PFSK-1 (cell line): Measurements from ENCODE around the gene TCOF1.

Source experiments
- POLR2AphosphoS5 ChIP-seq: IDR thresholded peaks from 2 replicates; pipeline ENCODE4 v1.6.1; 2012; ENCODE audit warnings: low read depth, mild to moderate bottlenecking, control low read depth, low read length, moderate library complexity
- TAF1 ChIP-seq: IDR thresholded peaks from 2 replicates; pipeline ENCODE4 v1.6.1; 2012; ENCODE audit warnings: low read length, control low read depth, borderline replicate concordance; ENCODE audit not compliant: insufficient read depth
- TF ChIP-seq, protein P1 (sequence below), 2 experiments: IDR thresholded peaks; 2 replicates each; pipeline versions ENCODE4 v1.6.1 to v1.8.0; 2011 to 2012; ENCODE audit warnings: low read depth in 2 of 2, low read length in 2 of 2, control low read depth in 1 of 2, inconsistent platforms in 1 of 2, mild to moderate bottlenecking in 1 of 2, moderate library complexity in 1 of 2; ENCODE audit not compliant: insufficient read depth in 1 of 2

DNA sequence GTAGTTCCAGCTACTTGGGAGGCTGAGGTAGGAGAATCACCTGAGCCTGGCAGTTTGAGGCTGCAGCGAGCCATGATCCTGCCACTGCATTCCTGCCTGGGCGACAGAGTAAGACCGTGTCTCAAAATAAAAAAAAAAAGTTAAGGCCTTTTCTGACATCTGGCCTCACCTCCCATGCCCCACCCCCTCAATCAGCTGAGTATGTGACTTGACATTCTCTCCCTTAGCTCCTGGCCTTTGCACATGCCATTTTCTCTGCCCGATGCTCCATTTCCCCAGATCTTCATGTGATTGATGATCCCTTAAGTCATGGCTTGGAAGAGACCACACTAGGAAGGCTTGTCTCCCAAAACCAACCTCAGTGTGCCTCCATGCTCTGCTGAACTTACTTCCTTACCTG is 17.7 kb upstream of the TCOF1 start:
- TF ChIP-seq TAF1, result no peak
- TF ChIP-seq, protein P1, sequence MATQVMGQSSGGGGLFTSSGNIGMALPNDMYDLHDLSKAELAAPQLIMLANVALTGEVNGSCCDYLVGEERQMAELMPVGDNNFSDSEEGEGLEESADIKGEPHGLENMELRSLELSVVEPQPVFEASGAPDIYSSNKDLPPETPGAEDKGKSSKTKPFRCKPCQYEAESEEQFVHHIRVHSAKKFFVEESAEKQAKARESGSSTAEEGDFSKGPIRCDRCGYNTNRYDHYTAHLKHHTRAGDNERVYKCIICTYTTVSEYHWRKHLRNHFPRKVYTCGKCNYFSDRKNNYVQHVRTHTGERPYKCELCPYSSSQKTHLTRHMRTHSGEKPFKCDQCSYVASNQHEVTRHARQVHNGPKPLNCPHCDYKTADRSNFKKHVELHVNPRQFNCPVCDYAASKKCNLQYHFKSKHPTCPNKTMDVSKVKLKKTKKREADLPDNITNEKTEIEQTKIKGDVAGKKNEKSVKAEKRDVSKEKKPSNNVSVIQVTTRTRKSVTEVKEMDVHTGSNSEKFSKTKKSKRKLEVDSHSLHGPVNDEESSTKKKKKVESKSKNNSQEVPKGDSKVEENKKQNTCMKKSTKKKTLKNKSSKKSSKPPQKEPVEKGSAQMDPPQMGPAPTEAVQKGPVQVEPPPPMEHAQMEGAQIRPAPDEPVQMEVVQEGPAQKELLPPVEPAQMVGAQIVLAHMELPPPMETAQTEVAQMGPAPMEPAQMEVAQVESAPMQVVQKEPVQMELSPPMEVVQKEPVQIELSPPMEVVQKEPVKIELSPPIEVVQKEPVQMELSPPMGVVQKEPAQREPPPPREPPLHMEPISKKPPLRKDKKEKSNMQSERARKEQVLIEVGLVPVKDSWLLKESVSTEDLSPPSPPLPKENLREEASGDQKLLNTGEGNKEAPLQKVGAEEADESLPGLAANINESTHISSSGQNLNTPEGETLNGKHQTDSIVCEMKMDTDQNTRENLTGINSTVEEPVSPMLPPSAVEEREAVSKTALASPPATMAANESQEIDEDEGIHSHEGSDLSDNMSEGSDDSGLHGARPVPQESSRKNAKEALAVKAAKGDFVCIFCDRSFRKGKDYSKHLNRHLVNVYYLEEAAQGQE (IDR thresholded peaks at IDR 0.05; ENCODE audit: insufficient read depth in 1 of 2, low read depth in 2 of 2, low read length in 2 of 2), result no peak
- TF ChIP-seq POLR2AphosphoS5, result no peak
